Mesendoderm (in vitro differentiated cells): ENCODE data around the gene PTPRE.

Experiments
- DNase-seq: peaks from one replicate; pipeline ENCODE4 v3.0.0; 2013
- H2AK5ac ChIP-seq: 2 replicates; pipeline ENCODE4 v1.6.1; 2013; ENCODE audit warnings: low read length, inconsistent platforms
- H2BK120ac ChIP-seq: 2 replicates; pipeline ENCODE4 v1.6.1; 2013; ENCODE audit warnings: low read depth, mild to moderate bottlenecking, low read length, moderate library complexity, mixed read lengths
- H2BK15ac ChIP-seq: replicated peaks from 2 replicates; pipeline ENCODE4 v1.6.1; 2013; ENCODE audit warnings: low read depth, mild to moderate bottlenecking, moderate library complexity
- H2BK5ac ChIP-seq: 2 replicates; pipeline ENCODE4 v1.6.1; 2013; ENCODE audit warnings: low read length, inconsistent platforms
- H3K18ac ChIP-seq: 2 replicates; pipeline ENCODE4 v1.6.1; 2013; ENCODE audit warnings: mild to moderate bottlenecking, low read length, mixed read lengths
- H3K23ac ChIP-seq: one replicate; pipeline ENCODE4 v1.6.1; 2013; ENCODE audit warnings: low read length
- H3K27ac ChIP-seq: 2 replicates; pipeline ENCODE4 v1.5.1; 2013; ENCODE audit warnings: low read depth, mild to moderate bottlenecking, inconsistent platforms, low read length, moderate library complexity
- H3K27me3 ChIP-seq: 2 replicates; pipeline ENCODE4 v1.6.1; 2013; ENCODE audit warnings: low read length, control low read depth, mild to moderate bottlenecking, inconsistent platforms; ENCODE audit not compliant: insufficient read depth, poor library complexity
- H3K36me3 ChIP-seq: 2 replicates; pipeline ENCODE4 v1.6.1; 2013; ENCODE audit warnings: low read length, inconsistent platforms; ENCODE audit not compliant: control insufficient read depth, insufficient read depth
- H3K4ac ChIP-seq: one replicate; pipeline ENCODE4 v1.6.1; 2013; ENCODE audit warnings: low read depth, mild to moderate bottlenecking, low read length, moderate library complexity
- H3K4me1 ChIP-seq: 2 replicates; pipeline ENCODE4 v1.6.1; 2013; ENCODE audit warnings: low read depth, low read length, inconsistent platforms; ENCODE audit not compliant: control insufficient read depth
- H3K4me2 ChIP-seq: 2 replicates; pipeline ENCODE4 v1.6.1; 2013; ENCODE audit warnings: low read length
- H3K4me3 ChIP-seq: 2 replicates; pipeline ENCODE4 v1.5.1; 2013; ENCODE audit warnings: mild to moderate bottlenecking, low read length
- H3K56ac ChIP-seq: one replicate; pipeline ENCODE4 v1.6.1; 2013; ENCODE audit warnings: low read length
- H3K79me1 ChIP-seq: 2 replicates; pipeline ENCODE4 v1.6.1; 2013; ENCODE audit warnings: low read length, inconsistent platforms
- H3K79me2 ChIP-seq: 2 replicates; pipeline ENCODE4 v1.6.1; 2013; ENCODE audit warnings: mild to moderate bottlenecking, low read length; ENCODE audit not compliant: control insufficient read depth, insufficient read depth
- H3K9ac ChIP-seq: 2 replicates; pipeline ENCODE4 v1.6.1; 2013; ENCODE audit warnings: low read length, inconsistent platforms
- H4K5ac ChIP-seq: one replicate; pipeline ENCODE4 v1.6.1; 2013; ENCODE audit warnings: low read length
- H4K8ac ChIP-seq: one replicate; pipeline ENCODE4 v1.6.1; 2013; ENCODE audit warnings: low read depth, mild to moderate bottlenecking, control low read depth, low read length, moderate library complexity
- WGBS: extraction: QIAGEN DNeasy Blood & Tissue Kit; methylation state at CpG from one replicate; pipeline ENCODE4 v1.1.7; 2013; ENCODE audit warnings: low lambda C conversion rate, missing lambda C conversion rate; ENCODE audit not compliant: insufficient coverage; ENCODE audit errors: extremely low coverage; 5-methylcytosine and 5-hydroxymethylcytosine counted together

The PTPRE gene

DNA sequence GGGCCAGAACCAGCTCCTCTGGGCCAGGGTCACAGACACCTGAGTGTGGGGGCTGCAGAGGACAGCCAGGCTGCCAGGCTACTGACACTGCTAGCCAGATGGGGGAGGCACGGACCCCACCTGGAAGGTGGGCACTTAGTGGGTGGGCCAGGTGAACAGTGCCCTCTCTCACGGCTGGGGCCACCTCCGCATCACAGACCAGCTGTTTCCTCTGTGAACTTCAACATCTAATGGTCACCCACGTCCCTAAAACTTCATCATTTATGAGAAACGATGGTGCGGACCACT, 138.9 kb downstream of the PTPRE start:
- H3K4me1 ChIP-seq: no peaks in the 10 kb centered on the region
- no peak overlapping the region for H3K18ac ChIP-seq
- no peak overlapping the region for H2AK5ac ChIP-seq
- H3K23ac ChIP-seq: no peak overlapping the region
- DNase-seq: no peak
- no peak overlapping the region for H4K8ac ChIP-seq
- H3K56ac ChIP-seq: no peak overlapping the region
- no peak overlapping the region for H3K4me3 ChIP-seq
- H3K4me2 ChIP-seq: no peak overlapping the region
- no peaks in the 10 kb centered on the region for H3K79me1 ChIP-seq
- H2BK5ac ChIP-seq: no peak overlapping the region
- no peak overlapping the region for H3K9ac ChIP-seq
- H3K4ac ChIP-seq: no peak overlapping the region
- H2BK120ac ChIP-seq: no peak overlapping the region
- WGBS: no CpG with 5 or more reads among the region's 6 CpGs
- H3K27ac ChIP-seq: no peak overlapping the region
- no peak overlapping the region for H4K5ac ChIP-seq
- H3K36me3 ChIP-seq: no peaks in the 10 kb centered on the region
- no peaks in the 10 kb centered on the region for H3K27me3 ChIP-seq
- H3K79me2 ChIP-seq: no peaks in the 10 kb centered on the region
- H2BK15ac ChIP-seq: no peak overlapping the region

- Histone ChIP-seq H3K79me1 (no peaks in the 10 kb centered on the region), H3K4ac (no peak overlapping the region), H3K9ac (no peak overlapping the region), H2BK15ac (no peak overlapping the region), H4K5ac (no peak overlapping the region), H2BK120ac (no peak overlapping the region), H3K27ac (no peak overlapping the region), H3K23ac (no peak overlapping the region), H2AK5ac (no peak overlapping the region), H3K27me3 (no peaks in the 10 kb centered on the region), H3K56ac (no peak overlapping the region), H3K4me3 (no peak overlapping the region), H3K18ac (no peak overlapping the region), H3K4me2 (no peak overlapping the region), H4K8ac (no peak overlapping the region), H3K79me2 (no peaks in the 10 kb centered on the region), H3K4me1 (no peaks in the 10 kb centered on the region), H2BK5ac (no peak overlapping the region), H3K36me3 (no peaks in the 10 kb centered on the region)
- no peak for DNase-seq
- WGBS: no CpG with 5 or more reads among the region's 23 CpGs
Measured at GRCh38 chr10:128046156-128046952, 139.5 kb downstream of the PTPRE start.

DNA sequence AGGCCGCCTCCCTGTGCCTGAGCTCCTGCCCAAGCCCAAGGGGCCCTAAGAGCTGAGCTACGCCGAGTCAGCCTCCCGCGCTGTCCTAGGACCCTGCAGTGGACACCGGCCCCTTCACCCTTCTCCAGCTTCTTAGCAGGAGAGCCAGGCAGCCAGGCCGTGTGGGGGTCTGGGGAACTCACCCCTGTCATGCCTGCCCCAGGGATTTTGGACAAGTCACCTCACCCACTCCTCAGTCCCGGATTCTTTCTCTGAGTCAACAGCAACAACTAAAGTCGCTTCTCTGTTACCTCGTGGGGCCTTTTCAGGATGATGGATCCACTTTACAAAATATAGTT, 140.0 kb downstream of the PTPRE start:
- no peak overlapping the region for H3K27ac ChIP-seq
- no peak for DNase-seq
- no peak overlapping the region for H3K18ac ChIP-seq
- H3K4me2 ChIP-seq: no peak overlapping the region
- H2BK15ac ChIP-seq: no peak overlapping the region
- H3K79me1 ChIP-seq: no peaks in the 10 kb centered on the region
- H3K4ac ChIP-seq: no peak overlapping the region
- no peak overlapping the region for H4K5ac ChIP-seq
- no peak overlapping the region for H3K9ac ChIP-seq
- no peaks in the 10 kb centered on the region for H3K27me3 ChIP-seq
- H3K23ac ChIP-seq: no peak overlapping the region
- H3K79me2 ChIP-seq: no peaks in the 10 kb centered on the region
- H2BK5ac ChIP-seq: no peak overlapping the region
- peak overlapping the region; percentile 6 for H3K56ac ChIP-seq
- no peak overlapping the region for H4K8ac ChIP-seq
- no peak overlapping the region for H2AK5ac ChIP-seq
- H3K4me1 ChIP-seq: no peaks in the 10 kb centered on the region
- H3K4me3 ChIP-seq: no peak overlapping the region
- WGBS: no CpG with 5 or more reads among the region's 10 CpGs
- no peaks in the 10 kb centered on the region for H3K36me3 ChIP-seq
- no peak overlapping the region for H2BK120ac ChIP-seq

GRCh38 chr10:128047351-128047750, 140.4 kb downstream of the PTPRE start:
- H2BK5ac ChIP-seq: no peak overlapping the region
- no peak overlapping the region for H2BK15ac ChIP-seq
- no peak overlapping the region for H3K4me3 ChIP-seq
- DNase-seq: peak; percentile 95
- WGBS: no CpG with 5 or more reads among the region's 17 CpGs
- no peak overlapping the region for H3K27ac ChIP-seq
- no peak overlapping the region for H3K4me2 ChIP-seq
- H4K5ac ChIP-seq: no peak overlapping the region
- H3K36me3 ChIP-seq: no peaks in the 10 kb centered on the region
- H3K18ac ChIP-seq: no peak overlapping the region
- H3K56ac ChIP-seq: peak overlapping the region; percentile 61
- no peak overlapping the region for H2BK120ac ChIP-seq
- H3K9ac ChIP-seq: no peak overlapping the region
- no peak overlapping the region for H3K23ac ChIP-seq
- H2AK5ac ChIP-seq: no peak overlapping the region
- no peaks in the 10 kb centered on the region for H3K79me2 ChIP-seq
- H3K79me1 ChIP-seq: no peaks in the 10 kb centered on the region
- no peak overlapping the region for H4K8ac ChIP-seq
- no peak overlapping the region for H3K4ac ChIP-seq
- no peaks in the 10 kb centered on the region for H3K4me1 ChIP-seq
- H3K27me3 ChIP-seq: no peaks in the 10 kb centered on the region

DNA sequence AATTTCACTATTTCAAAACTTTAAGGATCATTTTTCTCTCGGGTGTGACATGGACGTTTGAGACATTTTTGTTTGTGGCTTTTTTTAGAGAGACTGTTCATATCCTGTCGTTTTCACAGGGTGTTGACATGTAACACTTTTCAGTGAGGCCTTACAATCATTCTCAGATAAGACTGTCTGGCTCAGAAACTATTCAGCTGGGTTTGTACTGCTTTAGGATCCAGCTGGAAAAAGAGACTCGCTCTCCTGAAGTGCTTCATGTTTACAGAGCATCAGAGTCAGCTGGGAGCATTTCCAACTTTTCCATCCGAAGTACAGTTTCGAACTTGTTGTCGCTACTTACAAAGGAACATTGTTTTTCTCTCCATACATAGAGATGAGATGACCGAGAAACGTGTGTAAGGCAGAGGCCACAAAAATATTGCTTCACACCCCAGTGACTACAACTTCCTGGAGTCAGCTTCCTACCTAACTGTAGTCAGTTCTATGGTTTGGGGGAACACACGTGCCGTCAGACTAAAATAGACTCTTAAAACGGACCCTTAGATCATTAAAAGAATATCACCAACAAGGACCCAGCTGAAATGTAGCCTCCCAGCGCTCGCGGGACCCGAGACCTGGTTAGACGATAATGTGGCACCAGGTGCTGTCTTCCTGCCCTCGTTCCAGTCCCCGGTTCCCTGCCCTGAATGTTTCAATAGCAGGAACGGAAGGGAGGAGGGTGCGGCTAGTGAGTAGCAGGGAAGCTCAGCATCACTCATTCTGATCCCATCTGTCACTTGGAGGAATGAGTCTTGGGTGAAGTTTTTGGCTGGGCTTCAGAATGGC, 141.3 kb downstream of the PTPRE start:
- Histone ChIP-seq H3K18ac (no peak overlapping the region), H3K4me3 (no peak overlapping the region), H3K27me3 (no peaks in the 10 kb centered on the region), H3K27ac (no peak overlapping the region), H3K4me2 (no peak overlapping the region), H2BK5ac (no peak overlapping the region), H4K5ac (no peak overlapping the region), H3K79me2 (no peaks in the 10 kb centered on the region), H3K4ac (no peak overlapping the region), H2AK5ac (no peak overlapping the region), H3K56ac (no peak overlapping the region), H2BK15ac (no peak overlapping the region), H3K9ac (no peak overlapping the region), H3K79me1 (no peaks in the 10 kb centered on the region), H2BK120ac (no peak overlapping the region), H4K8ac (no peak overlapping the region), H3K23ac (peak overlapping the region; percentile 24), H3K4me1 (no peaks in the 10 kb centered on the region), H3K36me3 (no peaks in the 10 kb centered on the region)
- no peak for DNase-seq
- no CpG with 5 or more reads among the region's 21 CpGs for WGBS
